Psoas muscle (tissue), 8 donors: Measurements from ENCODE around the gene PAN3. TPM values are rescaled to one million over a fixed set of nuclear protein-coding genes. Genes with fewer than 3 reads are reported as not detected.

Experiments used
- ATAC-seq, 4 donors: fragments of 200-7000 bp; cut with Tn5 transposase; one replicate each; pipeline ENCODE4 v1.9.1; 2020; ENCODE audit warnings: moderate library complexity in 3 of 4, mild to moderate bottlenecking in 2 of 4
- DNase-seq, 2 donors: peaks; one replicate each; pipeline ENCODE4 v3.0.0-alpha.2; 2020
- H3K27ac ChIP-seq: fragments of 200-600 bp; one replicate; pipeline ENCODE4 v1.8.0; 2022
- H3K27me3 ChIP-seq, 3 donors: fragments of 200-600 bp in 1 of 3; one replicate each; pipeline versions ENCODE4 v1.6.1 to v1.8.0; 2013 to 2022; ENCODE audit warnings: low read length in 2 of 3, mild to moderate bottlenecking in 2 of 3, moderate library complexity in 1 of 3; ENCODE audit not compliant: insufficient read depth in 3 of 3
- H3K36me3 ChIP-seq, 2 donors: fragments of 200-600 bp in 1 of 2; one replicate each; pipeline versions ENCODE4 v1.6.1 to v1.8.0; 2013 to 2022; ENCODE audit warnings: low read depth in 1 of 2, mild to moderate bottlenecking in 1 of 2, moderate library complexity in 1 of 2; ENCODE audit not compliant: insufficient read depth in 1 of 2
- H3K4me1 ChIP-seq: fragments of 200-600 bp; one replicate; pipeline ENCODE4 v1.8.0; 2022
- H3K4me3 ChIP-seq: fragments of 200-600 bp; one replicate; pipeline ENCODE4 v1.8.0; 2022; ENCODE audit warnings: mild to moderate bottlenecking
- H3K9me3 ChIP-seq: fragments of 200-600 bp; one replicate; pipeline ENCODE4 v1.8.0; 2022
- WGBS, 3 donors: extraction: QIAGEN DNeasy Blood & Tissue Kit; methylation state at CpG; one replicate each; pipeline versions ENCODE4 v1.1.6 to v1.1.7; 2013; 5-methylcytosine and 5-hydroxymethylcytosine counted together
- intact Hi-C, 2 donors: fragments of 100-400 bp; cut with DNase I; formaldehyde crosslinking; loops; one replicate each; pipeline versions ENCODE4 v1.11.0 to v1.14.2; 2022
- polyA plus RNA-seq, 3 donors: library from polyadenylated mRNA; stranded (reverse); fragments of 200-250 nt; gene quantifications; one replicate each; pipeline ENCODE4 v1.2.3, GENCODE V29; 2013
- total RNA-seq, 4 donors: library from RNA; stranded (reverse); fragmentation: NEBNext Ultra II Directional in 2 of 4; extraction: Animal tissue kit (Norgen Biotek cat#: 25700) in 2 of 4; gene quantifications; one replicate each; pipeline versions ENCODE4 v1.2.1 to v1.2.4, GENCODE V29; 2021 to 2023
- TF ChIP-seq, protein P1 (sequence below): fragments of 200-600 bp; IDR thresholded peaks from one replicate; pipeline ENCODE4 v1.8.0; 2022; ENCODE audit warnings: antibody characterized with exemption
- donor health status: healthy with polysubstance abuse.
- donor health status: DM: no; HTN: no; CAD: no; lungs with moderate emphysema.
- donor health status: Bipolar disorder and iron deficiency.
- donor health status: healthy.
- donor health status: DM: yes; HTN: yes; CAD: no.
- donor health status: DM: no; HTN: no; CAD: no.
- donor health status: DM: no; HTN: no; CAD: no.
- donor health status: DM: yes; HTN: yes; CAD: no.

PAN3 gene
- total and polyA plus RNA-seq, 7 donors = 2.3 to 9.0 (median 5.9) TPM

GRCh38 chr13:28327373-28328270, 189.3 kb downstream of the PAN3 start:
- no peaks in the 10 kb centered on the region for H3K27me3 ChIP-seq
- H3K4me3 ChIP-seq = no peak overlapping the region
- TF ChIP-seq, protein P1, sequence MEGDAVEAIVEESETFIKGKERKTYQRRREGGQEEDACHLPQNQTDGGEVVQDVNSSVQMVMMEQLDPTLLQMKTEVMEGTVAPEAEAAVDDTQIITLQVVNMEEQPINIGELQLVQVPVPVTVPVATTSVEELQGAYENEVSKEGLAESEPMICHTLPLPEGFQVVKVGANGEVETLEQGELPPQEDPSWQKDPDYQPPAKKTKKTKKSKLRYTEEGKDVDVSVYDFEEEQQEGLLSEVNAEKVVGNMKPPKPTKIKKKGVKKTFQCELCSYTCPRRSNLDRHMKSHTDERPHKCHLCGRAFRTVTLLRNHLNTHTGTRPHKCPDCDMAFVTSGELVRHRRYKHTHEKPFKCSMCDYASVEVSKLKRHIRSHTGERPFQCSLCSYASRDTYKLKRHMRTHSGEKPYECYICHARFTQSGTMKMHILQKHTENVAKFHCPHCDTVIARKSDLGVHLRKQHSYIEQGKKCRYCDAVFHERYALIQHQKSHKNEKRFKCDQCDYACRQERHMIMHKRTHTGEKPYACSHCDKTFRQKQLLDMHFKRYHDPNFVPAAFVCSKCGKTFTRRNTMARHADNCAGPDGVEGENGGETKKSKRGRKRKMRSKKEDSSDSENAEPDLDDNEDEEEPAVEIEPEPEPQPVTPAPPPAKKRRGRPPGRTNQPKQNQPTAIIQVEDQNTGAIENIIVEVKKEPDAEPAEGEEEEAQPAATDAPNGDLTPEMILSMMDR = no peak
- intact Hi-C loops = loop anchor here (10.0 kb wide), 2 partner anchors 307 to 467 kb away; no protein-coding TSS in a partner anchor
- H3K9me3 ChIP-seq = no peaks in the 10 kb centered on the region
- peaks cover 4% of the 10 kb centered on the region for H3K4me1 ChIP-seq
- ATAC-seq (no peak), DNase-seq (no peak)
- no peaks in the 10 kb centered on the region for H3K36me3 ChIP-seq
- 90 to 93% (median 91%) methylated on average over 14 of the region's 14 CpGs for WGBS, 3 donors
- H3K27ac ChIP-seq = no peak overlapping the region

DNA sequence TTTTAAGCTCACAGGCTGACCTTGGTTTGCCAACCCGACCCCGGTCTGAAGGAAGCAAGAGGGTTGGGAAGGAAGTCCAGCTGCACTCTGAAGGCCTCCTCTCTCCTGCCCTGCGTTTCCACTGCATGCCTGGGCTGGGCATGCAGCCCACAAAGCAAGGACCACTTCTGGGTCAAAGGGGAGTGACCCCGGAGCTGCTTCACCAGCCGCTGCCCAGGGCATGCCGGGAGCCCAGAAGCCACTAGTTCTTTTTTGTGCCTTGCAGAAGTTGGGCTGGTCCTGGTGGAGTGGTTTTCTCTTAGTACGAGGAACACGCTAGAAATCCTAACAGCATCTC, 189.9 kb downstream of the PAN3 start:
- Histone ChIP-seq H3K4me1 (peaks cover 4% of the 10 kb centered on the region), H3K4me3 (no peak overlapping the region), H3K36me3 (no peaks in the 10 kb centered on the region), H3K9me3 (no peaks in the 10 kb centered on the region), H3K27ac (no peak overlapping the region), H3K27me3 (no peaks in the 10 kb centered on the region)
- TF ChIP-seq, protein P1 = no peak
- DNase-seq (no peak), ATAC-seq (no peak)
- 81 to 90% (median 85%) methylated on average over 8 of the region's 8 CpGs for WGBS, 3 donors
- intact Hi-C loops = loop anchor here (10.0 kb wide), 2 partner anchors 307 to 467 kb away; no protein-coding TSS in a partner anchor

- TF ChIP-seq, protein P1 = no peak
- Histone ChIP-seq H3K27me3 (no peaks in the 10 kb centered on the region), H3K4me1 (peaks cover under 1% of the 10 kb centered on the region), H3K4me3 (no peak overlapping the region), H3K9me3 (no peaks in the 10 kb centered on the region), H3K36me3 (no peaks in the 10 kb centered on the region), H3K27ac (no peak overlapping the region)
- DNase-seq (no peak), ATAC-seq (peak in 2 of 4 donors; percentile 45 to 61)
- intact Hi-C loops = loop anchor here (10.0 kb wide), 2 partner anchors 305 to 465 kb away; no protein-coding TSS in a partner anchor
- 73 to 83% (median 75%) methylated on average over 17 of the region's 17 CpGs for WGBS, 3 donors
These were observed 191.2 kb downstream of the PAN3 start for GRCh38 chr13:28329395-28330158.

DNA sequence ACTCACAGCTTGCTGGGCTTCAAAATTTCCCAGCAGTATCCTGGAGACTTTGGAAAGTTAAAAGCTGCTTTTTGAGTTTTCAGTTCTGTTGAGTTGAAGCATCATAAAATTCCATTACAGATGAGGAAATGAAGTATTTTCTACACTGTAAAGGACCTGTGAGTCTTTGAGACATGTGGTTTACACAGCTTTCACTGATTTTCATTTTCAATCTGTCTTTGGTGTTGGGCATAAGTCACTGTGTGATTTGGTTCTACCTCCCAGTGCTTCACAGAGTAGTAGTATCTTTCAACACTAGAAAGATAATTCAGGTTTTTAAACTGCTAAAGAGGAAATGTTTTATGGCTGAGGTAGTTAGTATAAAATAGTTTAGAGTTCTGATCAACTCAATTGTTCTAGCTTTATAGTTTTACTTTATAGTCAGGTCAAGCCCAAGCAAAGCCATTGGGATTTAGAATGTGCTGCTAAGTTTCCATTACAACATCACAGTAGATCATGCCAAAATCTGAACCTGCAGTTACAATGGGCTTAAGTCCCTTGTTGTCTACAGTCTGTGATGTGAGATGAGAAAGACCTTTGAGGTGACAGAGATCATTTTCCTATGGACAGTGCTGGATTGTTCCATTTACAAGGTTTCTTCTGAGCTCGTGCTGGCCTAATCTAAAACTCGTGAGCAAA, 195.0 kb downstream of the PAN3 start:
- no peaks in the 10 kb centered on the region for H3K36me3 ChIP-seq
- no peaks in the 10 kb centered on the region for H3K27me3 ChIP-seq

More for the DNA sequence above, 195.0 kb downstream of the PAN3 start:
- H3K27ac ChIP-seq = no peak overlapping the region
- intact Hi-C loops = no loop called here
- WGBS, 3 donors = 74 to 87% (median 79%) methylated on average over 2 of the region's 2 CpGs
- no peaks in the 10 kb centered on the region for H3K9me3 ChIP-seq
- no peak for ATAC-seq
- H3K4me3 ChIP-seq = no peak overlapping the region
- H3K4me1 ChIP-seq = no peaks in the 10 kb centered on the region
- TF ChIP-seq, protein P1 = no peak
- DNase-seq = no peak
